Osteocyte (in vitro differentiated cells): ENCODE results near the gene JTB. TPM values are rescaled to one million over a fixed set of nuclear protein-coding genes. Genes with fewer than 3 reads are reported as not detected.

Experiments used
- DNase-seq: peaks from one replicate; pipeline ENCODE4 v3.0.0; 2021; ENCODE audit warnings: mixed read lengths; ENCODE audit not compliant: unreplicated experiment; ENCODE audit errors: extremely low spot score
- H3K27ac Mint-ChIP-seq: one replicate; pipeline ENCODE4 v1.8.0; 2021; ENCODE audit warnings: mild to moderate bottlenecking, mixed read lengths; ENCODE audit not compliant: unreplicated experiment
- H3K27me3 Mint-ChIP-seq: one replicate; pipeline ENCODE4 v1.8.0; 2021; ENCODE audit warnings: mixed read lengths; ENCODE audit not compliant: unreplicated experiment
- H3K36me3 Mint-ChIP-seq: one replicate; pipeline ENCODE4 v1.8.0; 2021; ENCODE audit warnings: mixed read lengths; ENCODE audit not compliant: unreplicated experiment
- H3K4me1 Mint-ChIP-seq: one replicate; pipeline ENCODE4 v1.8.0; 2021; ENCODE audit warnings: mixed read lengths; ENCODE audit not compliant: unreplicated experiment
- H3K4me3 Mint-ChIP-seq: one replicate; pipeline ENCODE4 v1.8.0; 2021; ENCODE audit warnings: mild to moderate bottlenecking, moderate library complexity, mixed read lengths; ENCODE audit not compliant: unreplicated experiment
- H3K9me3 Mint-ChIP-seq: one replicate; pipeline ENCODE4 v1.8.0; 2021; ENCODE audit warnings: mixed read lengths; ENCODE audit not compliant: unreplicated experiment
- CTCF ChIP-seq: fragments of 200-600 bp; sonication (generic); IDR thresholded peaks from 2 replicates; pipeline ENCODE4 v1.5.0; 2021; ENCODE audit warnings: antibody characterized with exemption, mild to moderate bottlenecking, moderate library complexity
- microRNA-seq: library from miRNA; unstranded; fragments of <30 nt; microRNA quantifications from one replicate; pipeline ENCODE4 v1.1.0, GENCODE V29; 2020; ENCODE audit not compliant: unreplicated experiment
- total RNA-seq: library from RNA; stranded (reverse); gene quantifications from 2 replicates; pipeline ENCODE4 v1.2.1, GENCODE V29; 2021

The JTB gene
- total RNA-seq, 1 donor from 2014 or later: 143 TPM

DNA sequence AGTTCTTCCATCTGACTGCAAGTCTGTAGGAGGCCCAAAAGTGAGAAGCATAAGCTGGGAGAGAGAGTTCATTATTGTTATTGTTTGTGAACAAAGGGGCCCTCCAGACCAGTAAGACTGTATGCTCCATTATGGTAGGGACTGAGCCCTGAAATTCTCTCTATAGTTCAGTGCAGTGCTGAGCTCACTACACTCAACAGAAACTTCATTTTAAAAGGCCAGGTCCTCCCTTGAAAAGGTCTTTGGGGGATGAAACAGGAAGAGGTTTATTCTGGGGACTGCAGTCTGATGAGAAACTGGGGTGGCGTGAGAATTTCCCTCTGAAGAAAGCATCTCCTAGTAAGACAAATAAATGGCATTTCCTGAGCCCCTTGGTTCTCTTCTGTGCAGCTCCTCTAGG, 49.2 kb downstream of the JTB start:
- H3K4me1 Mint-ChIP-seq: peaks cover 14% of the 10 kb centered on the region
- H3K4me3 Mint-ChIP-seq: no peak overlapping the region

GRCh38 chr1:153926405-153926804, 51.1 kb downstream of the JTB start:
- Mint-ChIP-seq H3K27ac (no peak overlapping the region), H3K36me3 (peaks cover 5% of the 10 kb centered on the region), H3K9me3 (no peaks in the 10 kb centered on the region), H3K4me3 (no peak overlapping the region), H3K27me3 (no peaks in the 10 kb centered on the region), H3K4me1 (peaks cover 17% of the 10 kb centered on the region)
- DNase-seq: no peak
- no peak for TF ChIP-seq CTCF

More for the DNA sequence above, 49.2 kb downstream of the JTB start:
- Mint-ChIP-seq H3K27ac (no peak overlapping the region), H3K36me3 (peaks cover 5% of the 10 kb centered on the region), H3K27me3 (no peaks in the 10 kb centered on the region), H3K9me3 (no peaks in the 10 kb centered on the region)
- no peak for DNase-seq
- TF ChIP-seq CTCF: no peak

Small RNA genes lying within 50 kb of the gene (microRNA-seq; reads per million reads assigned to microRNA genes)
- not detected for gene MIR6737

Other genes with a start within 250 kb of the JTB start
- 62.7 and 65.9 TPM in 2 replicates for gene INTS3, start 249.6 kb downstream of the JTB start, total RNA-seq
- gene SLC27A3, start 202.3 kb downstream of the JTB start, total RNA-seq: 9.9 and 11.9 TPM in 2 replicates
- gene GATAD2B, start 54.7 kb downstream of the JTB start, total RNA-seq: 63.2 and 66.7 TPM in 2 replicates
- gene DENND4B, start 31.0 kb downstream of the JTB start, total RNA-seq: 48.0 and 53.1 TPM in 2 replicates
- gene CRTC2, start 19.1 kb downstream of the JTB start, total RNA-seq: 29.4 and 41.9 TPM in 2 replicates
- 93.2 and 95.3 TPM in 2 replicates for gene SLC39A1, start 14.1 kb downstream of the JTB start, total RNA-seq
- gene CREB3L4, start 9.8 kb downstream of the JTB start, total RNA-seq: 9.3 and 11.1 TPM in 2 replicates
- gene RAB13, start 8.7 kb upstream of the JTB start, total RNA-seq: 153 and 162 TPM in 2 replicates
- 1,646 and 1,797 TPM in 2 replicates for gene RPS27, start 13.1 kb upstream of the JTB start, total RNA-seq
- gene NUP210L, start 177.4 kb upstream of the JTB start, total RNA-seq: not detected in 2 replicates
- 194 TPM in 2 replicates for gene TPM3, start 214.4 kb upstream of the JTB start, total RNA-seq
- gene CFAP141, start 228.7 kb upstream of the JTB start, total RNA-seq: not detected in 2 replicates
- gene UBAP2L, start 243.3 kb upstream of the JTB start, total RNA-seq: 224 and 236 TPM in 2 replicates